Adrenal gland (tissue), 12 donors: Measurements from ENCODE around the gene COX19. TPM values are rescaled to one million over a fixed set of nuclear protein-coding genes. Genes with fewer than 3 reads are reported as not detected.

Source experiments
- DNase-seq, 7 donors: peaks; one replicate each; pipeline ENCODE4 v3.0.0-alpha.2; 2019 to 2020
- H3K27ac ChIP-seq, 5 donors: fragments of 200-600 bp; sonication (generic) in 4 of 5; 1 replicate in 3 of 5; 2 replicates in 2 of 5; pipeline versions ENCODE4 v1.5.1 to v1.8.0; 2016 to 2020; ENCODE audit warnings: mild to moderate bottlenecking in 1 of 5
- H3K27me3 ChIP-seq: fragments of 200-600 bp; 2 replicates; pipeline ENCODE4 v1.8.0; 2021
- H3K36me3 ChIP-seq, 2 donors: fragments of 200-600 bp; replicated peaks in 1 of 2; 1 replicate in 1 of 2; 2 replicates in 1 of 2; pipeline versions ENCODE4 v1.5.1 to v1.8.0; 2018 to 2022
- H3K4me1 ChIP-seq, 2 donors: fragments of 200-600 bp; replicated peaks in 1 of 2; 1 replicate in 1 of 2; 2 replicates in 1 of 2; pipeline versions ENCODE4 v1.5.1 to v1.8.0; 2018 to 2021
- H3K4me3 ChIP-seq, 4 donors: fragments of 200-600 bp; sonication (generic) in 3 of 4; one replicate each; pipeline ENCODE4 v1.5.1; 2016 to 2018
- H3K9me3 ChIP-seq, 3 donors: fragments of 200-600 bp; sonication (generic) in 1 of 3; replicated peaks in 1 of 3; 1 replicate in 2 of 3; 2 replicates in 1 of 3; pipeline versions ENCODE4 v1.5.1 to v1.8.0; 2016 to 2021
- POLR2A ChIP-seq, 2 donors: fragments of 450-650 bp; IDR thresholded peaks; one replicate each; pipeline ENCODE4 v1.6.1; 2017; ENCODE audit warnings: antibody characterized with exemption in 2 of 2, mild to moderate bottlenecking in 2 of 2, moderate library complexity in 1 of 2
- WGBS, 4 donors: extraction: QIAGEN DNeasy Blood & Tissue Kit in 2 of 4; methylation state at CpG; one replicate each; pipeline versions ENCODE4 v1.1.5 to v1.1.7; 2013 to 2017; 5-methylcytosine and 5-hydroxymethylcytosine counted together
- intact Hi-C, 2 donors: fragments of 100-400 bp; cut with DNase I; formaldehyde crosslinking; loops; one replicate each; pipeline versions ENCODE4 v1.14.1 to v1.15.0; 2022 to 2023
- polyA plus RNA-seq, 3 donors: library from polyadenylated mRNA; stranded (reverse); fragments of 200-250 nt in 2 of 3; fragments of 350-450 nt in 1 of 3; fragmentation: Illumina TruSeq in 1 of 3; extraction: RNeasy Lipid Tissue Mini Kit (QIAGEN cat#74804) in 1 of 3; gene quantifications; one replicate each; pipeline ENCODE4 v1.2.3, GENCODE V29; 2013 to 2014
- total RNA-seq, 9 donors: library from RNA; depleted of rRNA in 4 of 9; stranded (reverse); fragments of >200 nt in 4 of 9; fragments of 120-200 nt in 1 of 9; fragmentation: NEBNext Ultra II Directional in 1 of 9; extraction: Animal tissue kit (Norgen Biotek cat#: 25700) in 1 of 9; gene quantifications; one replicate each; pipeline versions ENCODE4 v1.1.0 to v1.2.4, GENCODE V29; 2013 to 2023
- TF ChIP-seq, protein P1 (sequence below), 6 experiments: fragments of 450-650 bp in 4 of 6; fragments of 200-600 bp in 2 of 6; sonication (generic) in 1 of 6; IDR thresholded peaks; 1 replicate in 5 of 6; 2 replicates in 1 of 6; pipeline versions ENCODE4 v1.5.1 to v1.8.0; 2016 to 2021; ENCODE audit warnings: antibody characterized with exemption in 6 of 6, mild to moderate bottlenecking in 2 of 6, moderate library complexity in 1 of 6
- donor health status: healthy with polysubstance abuse.
- donor health status: Bipolar disorder and iron deficiency.
- donor health status: DM: yes; HTN: yes; CAD: no.
- donor health status: DM: no; HTN: no; CAD: no.
- donor health status: DM: no; HTN: no; CAD: no.
- donor health status: DM: yes; HTN: yes; CAD: no.

COX19 gene
- total and polyA plus RNA-seq, 12 donors: 9.1 to 32.4 (median 18.9) TPM

DNA sequence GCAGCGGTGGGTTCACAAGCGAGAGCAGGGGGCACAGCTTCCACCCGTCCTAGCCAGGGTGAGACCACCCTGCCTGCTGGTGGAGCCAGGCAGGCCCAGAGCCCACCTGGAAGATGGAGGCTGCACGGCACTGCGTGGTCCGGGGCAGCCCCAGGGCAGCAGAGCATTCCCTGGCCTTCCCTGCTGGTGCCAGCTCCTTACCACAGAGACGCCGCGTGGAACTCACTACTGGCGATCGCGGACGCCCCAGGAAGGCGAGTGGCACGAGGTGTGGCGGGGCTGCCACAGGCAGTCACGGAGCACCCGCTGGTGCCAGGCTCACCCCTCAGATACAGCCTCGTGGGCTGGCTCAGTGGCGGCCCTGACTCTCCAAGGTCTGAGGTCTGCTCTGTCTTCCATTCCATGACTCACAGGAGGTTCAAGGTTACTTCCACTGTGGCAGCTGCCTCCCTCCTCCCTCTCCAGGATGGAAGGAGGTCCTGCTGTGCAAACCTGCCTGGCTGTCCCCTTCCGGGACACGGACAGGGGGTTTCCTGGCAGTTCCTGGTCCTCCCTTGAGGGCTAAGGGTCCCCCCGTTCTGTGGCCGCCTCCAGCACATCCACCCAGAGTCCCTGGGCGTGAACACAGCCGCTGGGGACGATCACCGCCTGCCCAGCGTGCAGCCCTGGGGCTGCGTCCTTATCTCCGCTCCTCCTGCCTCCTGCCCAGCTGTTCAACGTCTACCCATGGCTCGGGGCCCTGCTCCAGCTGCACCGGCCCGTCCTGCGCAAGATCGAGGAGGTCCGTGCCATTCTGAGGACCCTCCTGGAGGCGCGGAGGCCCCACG, 10.8 kb upstream of the COX19 start:
- Histone ChIP-seq H3K9me3 (no peaks in the 10 kb centered on the region), H3K27me3 (no peaks in the 10 kb centered on the region), H3K4me1 (peaks cover 26 to 34% of the 10 kb centered on the region in 2 donors), H3K36me3 (no peaks in the 10 kb centered on the region), H3K4me3 (peak overlapping the region in 2 of 4 donors; percentile 11 to 47), H3K27ac (peak overlapping the region; percentile 11 to 96 (median 84))
- intact Hi-C loops: no loop called here
- WGBS, 4 donors: 34 to 52% (median 35%) methylated on average over 5 to 41 of the region's 41 CpGs
- TF ChIP-seq, protein P1, sequence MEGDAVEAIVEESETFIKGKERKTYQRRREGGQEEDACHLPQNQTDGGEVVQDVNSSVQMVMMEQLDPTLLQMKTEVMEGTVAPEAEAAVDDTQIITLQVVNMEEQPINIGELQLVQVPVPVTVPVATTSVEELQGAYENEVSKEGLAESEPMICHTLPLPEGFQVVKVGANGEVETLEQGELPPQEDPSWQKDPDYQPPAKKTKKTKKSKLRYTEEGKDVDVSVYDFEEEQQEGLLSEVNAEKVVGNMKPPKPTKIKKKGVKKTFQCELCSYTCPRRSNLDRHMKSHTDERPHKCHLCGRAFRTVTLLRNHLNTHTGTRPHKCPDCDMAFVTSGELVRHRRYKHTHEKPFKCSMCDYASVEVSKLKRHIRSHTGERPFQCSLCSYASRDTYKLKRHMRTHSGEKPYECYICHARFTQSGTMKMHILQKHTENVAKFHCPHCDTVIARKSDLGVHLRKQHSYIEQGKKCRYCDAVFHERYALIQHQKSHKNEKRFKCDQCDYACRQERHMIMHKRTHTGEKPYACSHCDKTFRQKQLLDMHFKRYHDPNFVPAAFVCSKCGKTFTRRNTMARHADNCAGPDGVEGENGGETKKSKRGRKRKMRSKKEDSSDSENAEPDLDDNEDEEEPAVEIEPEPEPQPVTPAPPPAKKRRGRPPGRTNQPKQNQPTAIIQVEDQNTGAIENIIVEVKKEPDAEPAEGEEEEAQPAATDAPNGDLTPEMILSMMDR (IDR thresholded peaks at IDR 0.05): no peak
- peak in 1 of 2 donors; percentile 75 for TF ChIP-seq POLR2A (IDR thresholded peaks at IDR 0.05)
- peak; percentile 80 to 95 (median 91) for DNase-seq

DNA sequence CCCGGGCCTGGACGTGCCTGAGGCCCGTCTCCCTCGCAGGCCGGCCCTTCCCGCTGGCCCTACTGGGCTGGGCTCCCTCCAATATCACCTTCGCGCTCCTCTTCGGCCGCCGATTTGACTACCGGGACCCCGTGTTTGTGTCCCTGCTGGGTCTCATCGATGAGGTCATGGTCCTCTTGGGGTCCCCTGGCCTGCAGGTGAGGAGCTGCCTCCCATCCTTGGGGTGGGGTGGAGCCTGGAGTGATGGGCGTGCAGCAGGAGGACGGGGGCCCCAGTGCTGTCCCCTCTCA, 9.7 kb upstream of the COX19 start:
- TF ChIP-seq, protein P1 (IDR thresholded peaks at IDR 0.05): no peak
- no peak for TF ChIP-seq POLR2A (IDR thresholded peaks at IDR 0.05)
- H3K9me3 ChIP-seq: no peaks in the 10 kb centered on the region
- WGBS, 4 donors: 80 to 92% (median 87%) methylated on average over 2 to 16 of the region's 16 CpGs
- H3K27ac ChIP-seq: no peak overlapping the region
- peak in 1 of 7 donors; percentile 36 for DNase-seq
- H3K27me3 ChIP-seq: no peaks in the 10 kb centered on the region
- intact Hi-C loops: no loop called here
- H3K4me1 ChIP-seq: peaks cover 26 to 32% of the 10 kb centered on the region in 2 donors
- no peak overlapping the region for H3K4me3 ChIP-seq
- H3K36me3 ChIP-seq: no peaks in the 10 kb centered on the region

DNA sequence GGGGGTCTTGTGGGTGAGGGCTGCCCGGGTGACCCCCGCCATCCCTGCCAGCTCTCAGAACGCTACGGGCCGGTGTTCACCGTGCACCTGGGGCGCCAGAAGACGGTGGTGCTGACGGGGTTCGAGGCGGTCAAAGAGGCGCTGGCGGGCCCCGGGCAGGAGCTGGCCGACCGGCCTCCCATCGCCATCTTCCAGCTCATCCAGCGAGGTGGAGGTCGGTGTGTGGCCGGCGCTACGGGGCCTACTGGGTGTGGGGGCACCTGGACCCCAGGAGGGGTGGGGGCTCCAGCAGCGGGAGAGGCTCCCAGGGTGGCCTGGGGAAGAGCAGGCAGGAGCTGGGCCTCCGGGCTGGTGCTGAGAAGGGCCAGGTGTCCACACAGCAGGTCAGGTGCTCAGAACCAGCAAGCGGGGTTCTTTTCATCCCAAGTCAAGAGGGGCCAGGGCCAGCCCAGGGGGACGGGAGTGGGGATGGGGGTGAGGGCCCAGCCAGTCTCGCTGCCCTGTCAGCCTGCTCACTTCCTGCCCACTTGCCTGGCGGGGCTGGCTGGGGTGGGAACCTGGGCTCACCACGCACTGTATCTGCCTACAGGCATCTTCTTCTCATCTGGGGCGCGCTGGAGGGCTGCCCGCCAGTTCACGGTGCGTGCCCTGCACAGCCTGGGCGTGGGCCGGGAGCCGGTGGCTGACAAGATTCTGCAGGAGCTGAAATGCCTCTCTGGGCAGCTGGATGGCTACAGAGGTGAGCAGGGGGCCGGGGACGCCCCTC, 9.2 kb upstream of the COX19 start:
- Histone ChIP-seq H3K27me3 (no peaks in the 10 kb centered on the region), H3K4me1 (peaks cover 26 to 32% of the 10 kb centered on the region in 2 donors), H3K27ac (no peak overlapping the region), H3K4me3 (no peak overlapping the region), H3K36me3 (no peaks in the 10 kb centered on the region), H3K9me3 (no peaks in the 10 kb centered on the region)
- intact Hi-C loops: no loop called here
- WGBS, 4 donors: 88 to 97% (median 93%) methylated on average over 6 to 39 of the region's 39 CpGs
- DNase-seq: no peak
- TF ChIP-seq POLR2A (IDR thresholded peaks at IDR 0.05): no peak
- TF ChIP-seq, protein P1 (IDR thresholded peaks at IDR 0.05): no peak

DNA sequence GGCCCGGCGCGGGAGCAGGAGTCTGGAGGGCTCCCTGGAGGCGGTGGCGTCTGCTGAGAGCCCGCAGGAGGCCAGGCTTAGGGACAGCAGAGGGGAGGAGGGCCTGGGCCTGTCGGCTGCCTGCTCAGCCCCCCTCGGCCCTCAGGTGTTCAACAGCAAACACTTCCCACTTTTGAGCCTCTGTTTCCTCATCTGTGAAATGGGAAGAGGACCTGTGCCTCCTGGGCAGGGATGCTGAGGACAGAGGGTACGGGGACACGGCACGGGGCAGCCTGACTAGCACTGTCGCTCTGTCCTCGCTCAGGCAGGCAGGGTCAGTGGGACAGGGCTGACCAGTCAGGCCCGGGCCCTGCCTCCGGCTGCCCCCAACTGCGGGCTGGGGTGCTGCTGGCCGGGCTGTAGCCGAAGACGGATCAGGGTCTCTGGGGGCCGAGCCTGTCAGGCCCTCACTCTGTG, 8.3 kb upstream of the COX19 start:
- Histone ChIP-seq H3K27me3 (no peaks in the 10 kb centered on the region), H3K27ac (no peak overlapping the region), H3K4me3 (no peak overlapping the region), H3K4me1 (peaks cover 25 to 31% of the 10 kb centered on the region in 2 donors), H3K36me3 (no peaks in the 10 kb centered on the region), H3K9me3 (no peaks in the 10 kb centered on the region)
- intact Hi-C loops: no loop called here
- 88 to 98% (median 95%) methylated on average over 8 to 20 of the region's 20 CpGs for WGBS, 4 donors
- TF ChIP-seq, protein P1 (IDR thresholded peaks at IDR 0.05): no peak
- TF ChIP-seq POLR2A (IDR thresholded peaks at IDR 0.05): no peak
- DNase-seq: no peak
